Panc1 (cell line): Measurements from ENCODE around the gene RTL1. TPM values are rescaled to one million over a fixed set of nuclear protein-coding genes. Genes with fewer than 3 reads are reported as not detected.

Experiments used
- ATAC-seq: fragments of 200-7000 bp; cut with Tn5 transposase; 2 replicates; pipeline ENCODE4 v1.9.1; 2020; ENCODE audit warnings: mild to moderate bottlenecking, moderate library complexity
- BruUV-seq: library from RNA; stranded (reverse); fragments of 400-500 nt; replicated peaks from 2 replicates; lab custom pipeline; 2021; lab: Mats Ljungman, UMichigan
- CTCF ChIA-PET: fragments of 300-600 bp; sonication (Branson Sonifier 250); formaldehyde crosslinking; loops from one replicate; lab custom pipeline; 2022; ENCODE audit warnings: antibody characterized with exemption; lab: Charles Lee
- POLR2A ChIA-PET: fragments of 300-600 bp; sonication (Branson Sonifier 250); formaldehyde crosslinking; loops from one replicate; lab custom pipeline; 2022; ENCODE audit warnings: antibody characterized with exemption; lab: Charles Lee
- DNase-seq: peaks from one replicate; pipeline ENCODE4 v3.0.0-alpha.2; 2010; ENCODE audit warnings: low read depth, low spot score
- H3K27ac ChIP-seq: 2 replicates; pipeline ENCODE4 v1.5.1; 2011; ENCODE audit warnings: mild to moderate bottlenecking, low read length, inconsistent platforms
- H3K27me3 ChIP-seq: fragments of 200-500 bp; sonication (Bioruptor generic); 2 replicates; pipeline ENCODE4 v1.6.0; 2014; ENCODE audit warnings: low read length, inconsistent platforms; ENCODE audit not compliant: control insufficient read depth, insufficient read depth
- H3K36me3 ChIP-seq: fragments of 200-500 bp; sonication (Bioruptor generic); 2 replicates; pipeline ENCODE4 v1.5.1; 2014; ENCODE audit warnings: inconsistent platforms, mild to moderate bottlenecking, low read length, moderate library complexity; ENCODE audit not compliant: control insufficient read depth, insufficient read depth
- H3K4me1 ChIP-seq: 2 replicates; pipeline ENCODE4 v1.5.1; 2011; ENCODE audit warnings: inconsistent platforms, mild to moderate bottlenecking, low read length, moderate library complexity; ENCODE audit not compliant: control insufficient read depth, insufficient read depth
- H3K4me3 ChIP-seq, 2 experiments: 2 replicates each; pipeline ENCODE4 v1.5.1; 2011 to 2012; ENCODE audit warnings: low read depth in 2 of 2, low read length in 2 of 2, mild to moderate bottlenecking in 2 of 2, inconsistent platforms in 1 of 2, moderate library complexity in 1 of 2
- H3K9me3 ChIP-seq: fragments of 200-500 bp; sonication (Bioruptor generic); 2 replicates; pipeline ENCODE4 v1.5.1; 2014; ENCODE audit warnings: low read depth, mild to moderate bottlenecking, inconsistent platforms, low read length, moderate library complexity; ENCODE audit not compliant: control insufficient read depth, insufficient read depth
- CTCF ChIP-seq: fragments of 450-650 bp; IDR thresholded peaks from 2 replicates; pipeline ENCODE4 v1.5.1; 2017; ENCODE audit warnings: mild to moderate bottlenecking
- POLR2AphosphoS5 ChIP-seq: IDR thresholded peaks from 2 replicates; pipeline ENCODE4 v1.6.1; 2012; ENCODE audit warnings: mild to moderate bottlenecking, low read depth, low read length, moderate library complexity
- REST ChIP-seq, 2 experiments: IDR thresholded peaks; 2 replicates each; pipeline ENCODE4 v1.6.1; 2011 to 2012; ENCODE audit warnings: low read depth in 2 of 2, control low read depth in 1 of 2, low read length in 1 of 2, mild to moderate bottlenecking in 1 of 2, moderate library complexity in 1 of 2; ENCODE audit not compliant: insufficient read depth in 1 of 2
- SIN3A ChIP-seq: IDR thresholded peaks from 2 replicates; pipeline ENCODE4 v1.6.1; 2012; ENCODE audit warnings: low read depth, mild to moderate bottlenecking, low read length, moderate library complexity, borderline replicate concordance; ENCODE audit not compliant: insufficient read depth
- TCF7L2 ChIP-seq: IDR thresholded peaks from 2 replicates; pipeline ENCODE4 v1.6.1; 2011; ENCODE audit warnings: mild to moderate bottlenecking, low read depth, low read length, inconsistent platforms
- in situ Hi-C: cut with HindIII; loops from 2 replicates; pipeline ENCODE4 v1.10.0; 2016; ENCODE audit warnings: low sequenced_read_pairs, low pct_unique_long_range_greater_than_20kb
- intact Hi-C: fragments of 100-400 bp; cut with micrococcal nuclease; formaldehyde crosslinking; loops from one replicate; pipeline ENCODE4 v1.10.0; 2022; ENCODE audit not compliant: unreplicated experiment
- total RNA-seq: library from RNA; stranded (reverse); gene quantifications from one replicate; pipeline ENCODE4 v1.2.1, GENCODE V29; 2021; ENCODE audit not compliant: unreplicated experiment

The RTL1 gene
- total RNA-seq, 1 experiment from 2014 or later: not detected

GRCh38 chr14:100845341-100845740, 58.2 kb downstream of the RTL1 start:
- H3K4me1 ChIP-seq: no peaks in the 10 kb centered on the region
- H3K4me3 ChIP-seq: no peak overlapping the region
- H3K9me3 ChIP-seq: no peaks in the 10 kb centered on the region
- no TSS peak for BruUV-seq
- ATAC-seq (no peak), DNase-seq (no peak)
- no peaks in the 10 kb centered on the region for H3K36me3 ChIP-seq
- H3K27ac ChIP-seq: no peak overlapping the region
- TF ChIP-seq REST (IDR thresholded peaks at IDR 0.05; ENCODE audit: insufficient read depth in 1 of 2, low read depth in 2 of 2, low read length in 1 of 2): no peak
- TF ChIP-seq SIN3A: no peak
- no peak for TF ChIP-seq CTCF
- no peak for TF ChIP-seq POLR2AphosphoS5
- no peak for TF ChIP-seq TCF7L2
- in situ Hi-C loops (no loop called here), intact Hi-C loops (no loop called here)
- ChIA-PET POLR2A (no interaction called here), CTCF (no interaction called here)
- H3K27me3 ChIP-seq: no peaks in the 10 kb centered on the region

GRCh38 chr14:100844846-100845245, 58.7 kb downstream of the RTL1 start:
- BruUV-seq: no TSS peak
- no peaks in the 10 kb centered on the region for H3K27me3 ChIP-seq
- no peaks in the 10 kb centered on the region for H3K36me3 ChIP-seq
- no peak overlapping the region for H3K4me3 ChIP-seq
- H3K27ac ChIP-seq: no peak overlapping the region
- ATAC-seq: no peak
- no peaks in the 10 kb centered on the region for H3K4me1 ChIP-seq
- in situ Hi-C loops (no loop called here), intact Hi-C loops (no loop called here)
- ChIA-PET POLR2A (no interaction called here), CTCF (no interaction called here)
- no peaks in the 10 kb centered on the region for H3K9me3 ChIP-seq
- TF ChIP-seq SIN3A (no peak), TCF7L2 (no peak), CTCF (no peak), REST (IDR thresholded peaks at IDR 0.05; ENCODE audit: insufficient read depth in 1 of 2, low read depth in 2 of 2, low read length in 1 of 2) (no peak), POLR2AphosphoS5 (no peak)
- DNase-seq: no peak
